HepG2 (cell line): ENCODE data around the gene WDR6.

Experiments used
- CHD2 ChIP-seq: IDR thresholded peaks from 2 replicates; pipeline ENCODE4 v1.6.1; 2011; ENCODE audit warnings: low read depth, low read length, improper control_type of control experiment
- E2F1 ChIP-seq: sonication (generic); formaldehyde crosslinking; IDR thresholded peaks from 2 replicates; pipeline ENCODE4 v1.5.0; 2020; ENCODE audit warnings: missing genetic modification reagents
- EP300 ChIP-seq, 3 experiments: sonication (generic) in 1 of 3; formaldehyde crosslinking in 1 of 3; IDR thresholded peaks; 2 replicates each; pipeline versions ENCODE4 v1.5.1 to v1.6.1; 2011 to 2020; ENCODE audit warnings: low read depth in 2 of 3, low read length in 2 of 3, borderline replicate concordance in 1 of 3, improper control_type of control experiment in 1 of 3, mild to moderate bottlenecking in 1 of 3, missing genetic modification reagents in 1 of 3, moderate library complexity in 1 of 3
- HMGXB4 ChIP-seq, 2 experiments: sonication (generic) in 1 of 2; formaldehyde crosslinking in 1 of 2; IDR thresholded peaks; 2 replicates each; pipeline versions ENCODE4 v1.4.0 to v1.6.1; 2018 to 2020; ENCODE audit warnings: missing genetic modification reagents in 2 of 2, borderline replicate concordance in 1 of 2, low read depth in 1 of 2, mild to moderate bottlenecking in 1 of 2, missing biosample characterization in 1 of 2
- MAX ChIP-seq: IDR thresholded peaks from 2 replicates; pipeline ENCODE4 v1.6.1; 2012; ENCODE audit warnings: inconsistent platforms
- MXI1 ChIP-seq: IDR thresholded peaks from 3 replicates; pipeline ENCODE4 v1.6.1; 2012; ENCODE audit warnings: low read depth, low read length, inconsistent platforms, borderline replicate concordance
- POLR2AphosphoS5 ChIP-seq: IDR thresholded peaks from 2 replicates; pipeline ENCODE4 v1.6.1; 2012; ENCODE audit warnings: low read depth, low read length
- ZNF17 ChIP-seq: sonication (generic); formaldehyde crosslinking; IDR thresholded peaks from 2 replicates; pipeline ENCODE4 v1.5.0; 2020; ENCODE audit warnings: mild to moderate bottlenecking, missing genetic modification reagents
- ZNF225 ChIP-seq: sonication (generic); formaldehyde crosslinking; IDR thresholded peaks from 2 replicates; pipeline ENCODE4 v1.4.0; 2020; ENCODE audit warnings: mild to moderate bottlenecking, missing genetic modification reagents
- TF ChIP-seq, protein P1 (sequence below): sonication (generic); formaldehyde crosslinking; IDR thresholded peaks from 2 replicates; pipeline ENCODE4 v1.4.0; 2020; ENCODE audit warnings: missing genetic modification reagents
- TF ChIP-seq, protein P2 (sequence below): sonication (generic); formaldehyde crosslinking; IDR thresholded peaks from 2 replicates; pipeline ENCODE4 v1.5.0; 2020; ENCODE audit warnings: mild to moderate bottlenecking, missing genetic modification reagents, moderate library complexity
- TF ChIP-seq, protein P3 (sequence below): sonication (generic); formaldehyde crosslinking; IDR thresholded peaks from 2 replicates; pipeline ENCODE4 v1.4.0; 2020; ENCODE audit warnings: mild to moderate bottlenecking, missing genetic modification reagents
- TF ChIP-seq, protein P4 (sequence below): sonication (generic); formaldehyde crosslinking; IDR thresholded peaks from 2 replicates; pipeline ENCODE4 v1.4.0; 2020; ENCODE audit warnings: mild to moderate bottlenecking, missing genetic modification reagents, borderline replicate concordance

- TF ChIP-seq ZNF225 (CRISPR knock-in tag): no peak
- TF ChIP-seq, protein P1, sequence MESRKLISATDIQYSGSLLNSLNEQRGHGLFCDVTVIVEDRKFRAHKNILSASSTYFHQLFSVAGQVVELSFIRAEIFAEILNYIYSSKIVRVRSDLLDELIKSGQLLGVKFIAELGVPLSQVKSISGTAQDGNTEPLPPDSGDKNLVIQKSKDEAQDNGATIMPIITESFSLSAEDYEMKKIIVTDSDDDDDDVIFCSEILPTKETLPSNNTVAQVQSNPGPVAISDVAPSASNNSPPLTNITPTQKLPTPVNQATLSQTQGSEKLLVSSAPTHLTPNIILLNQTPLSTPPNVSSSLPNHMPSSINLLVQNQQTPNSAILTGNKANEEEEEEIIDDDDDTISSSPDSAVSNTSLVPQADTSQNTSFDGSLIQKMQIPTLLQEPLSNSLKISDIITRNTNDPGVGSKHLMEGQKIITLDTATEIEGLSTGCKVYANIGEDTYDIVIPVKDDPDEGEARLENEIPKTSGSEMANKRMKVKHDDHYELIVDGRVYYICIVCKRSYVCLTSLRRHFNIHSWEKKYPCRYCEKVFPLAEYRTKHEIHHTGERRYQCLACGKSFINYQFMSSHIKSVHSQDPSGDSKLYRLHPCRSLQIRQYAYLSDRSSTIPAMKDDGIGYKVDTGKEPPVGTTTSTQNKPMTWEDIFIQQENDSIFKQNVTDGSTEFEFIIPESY (CRISPR knock-in tag): no peak
- no peak for TF ChIP-seq ZNF17 (CRISPR knock-in tag)
- TF ChIP-seq CHD2: no peak
- TF ChIP-seq, protein P2, sequence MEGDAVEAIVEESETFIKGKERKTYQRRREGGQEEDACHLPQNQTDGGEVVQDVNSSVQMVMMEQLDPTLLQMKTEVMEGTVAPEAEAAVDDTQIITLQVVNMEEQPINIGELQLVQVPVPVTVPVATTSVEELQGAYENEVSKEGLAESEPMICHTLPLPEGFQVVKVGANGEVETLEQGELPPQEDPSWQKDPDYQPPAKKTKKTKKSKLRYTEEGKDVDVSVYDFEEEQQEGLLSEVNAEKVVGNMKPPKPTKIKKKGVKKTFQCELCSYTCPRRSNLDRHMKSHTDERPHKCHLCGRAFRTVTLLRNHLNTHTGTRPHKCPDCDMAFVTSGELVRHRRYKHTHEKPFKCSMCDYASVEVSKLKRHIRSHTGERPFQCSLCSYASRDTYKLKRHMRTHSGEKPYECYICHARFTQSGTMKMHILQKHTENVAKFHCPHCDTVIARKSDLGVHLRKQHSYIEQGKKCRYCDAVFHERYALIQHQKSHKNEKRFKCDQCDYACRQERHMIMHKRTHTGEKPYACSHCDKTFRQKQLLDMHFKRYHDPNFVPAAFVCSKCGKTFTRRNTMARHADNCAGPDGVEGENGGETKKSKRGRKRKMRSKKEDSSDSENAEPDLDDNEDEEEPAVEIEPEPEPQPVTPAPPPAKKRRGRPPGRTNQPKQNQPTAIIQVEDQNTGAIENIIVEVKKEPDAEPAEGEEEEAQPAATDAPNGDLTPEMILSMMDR (CRISPR knock-in tag): no peak
- TF ChIP-seq, protein P3, sequence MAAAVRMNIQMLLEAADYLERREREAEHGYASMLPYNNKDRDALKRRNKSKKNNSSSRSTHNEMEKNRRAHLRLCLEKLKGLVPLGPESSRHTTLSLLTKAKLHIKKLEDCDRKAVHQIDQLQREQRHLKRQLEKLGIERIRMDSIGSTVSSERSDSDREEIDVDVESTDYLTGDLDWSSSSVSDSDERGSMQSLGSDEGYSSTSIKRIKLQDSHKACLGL (CRISPR knock-in tag): no peak
- TF ChIP-seq POLR2AphosphoS5: no peak
- TF ChIP-seq, protein P4, sequence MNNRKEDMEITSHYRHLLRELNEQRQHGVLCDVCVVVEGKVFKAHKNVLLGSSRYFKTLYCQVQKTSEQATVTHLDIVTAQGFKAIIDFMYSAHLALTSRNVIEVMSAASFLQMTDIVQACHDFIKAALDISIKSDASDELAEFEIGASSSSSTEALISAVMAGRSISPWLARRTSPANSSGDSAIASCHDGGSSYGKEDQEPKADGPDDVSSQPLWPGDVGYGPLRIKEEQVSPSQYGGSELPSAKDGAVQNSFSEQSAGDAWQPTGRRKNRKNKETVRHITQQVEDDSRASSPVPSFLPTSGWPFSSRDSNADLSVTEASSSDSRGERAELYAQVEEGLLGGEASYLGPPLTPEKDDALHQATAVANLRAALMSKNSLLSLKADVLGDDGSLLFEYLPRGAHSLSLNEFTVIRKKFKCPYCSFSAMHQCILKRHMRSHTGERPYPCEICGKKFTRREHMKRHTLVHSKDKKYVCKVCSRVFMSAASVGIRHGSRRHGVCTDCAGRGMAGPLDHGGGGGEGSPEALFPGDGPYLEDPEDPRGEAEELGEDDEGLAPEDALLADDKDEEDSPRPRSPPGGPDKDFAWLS (CRISPR knock-in tag): no peak
- TF ChIP-seq EP300 (IDR thresholded peaks at IDR 0.05; ENCODE audit: low read depth in 2 of 2, low read length in 2 of 2): no peak
- no peak for TF ChIP-seq EP300 (CRISPR knock-in tag; IDR thresholded peaks at IDR 0.05; ENCODE audit: borderline replicate concordance)
- TF ChIP-seq E2F1 (CRISPR knock-in tag): no peak
- TF ChIP-seq MXI1: no peak
- no peak for TF ChIP-seq MAX
- TF ChIP-seq HMGXB4 (CRISPR knock-in tag; IDR thresholded peaks at IDR 0.05; ENCODE audit: borderline replicate concordance in 1 of 2, low read depth in 1 of 2): no peak
Measured at GRCh38 chr3:49023775-49024174, 16.6 kb downstream of the WDR6 start.
